ENCODE results near the gene IGF1R.

The IGF1R gene

GRCh38 chr15:98671060-98672008 is 23.0 kb downstream of the IGF1R start:
- H3K9me3 ChIP-seq (ENCODE audit: control insufficient read depth, low read length) = no peaks in the 10 kb centered on the region
- no peaks in the 10 kb centered on the region for H3K36me3 ChIP-seq (ENCODE audit: control insufficient read depth, insufficient read depth, low read length)
- H3K27ac ChIP-seq (ENCODE audit: insufficient read depth, low read length, poor library complexity, severe bottlenecking) = no peak overlapping the region
- H3K27me3 ChIP-seq (replicated peaks; ENCODE audit: control insufficient read depth, insufficient read depth, low read length, poor library complexity, severe bottlenecking) = no peaks in the 10 kb centered on the region
- no peak for DNase-seq
- no peak overlapping the region for H3K4me3 ChIP-seq (ENCODE audit: insufficient read depth, low read depth, low read length, poor library complexity, severe bottlenecking)
- H3K4me1 ChIP-seq (ENCODE audit: control insufficient read depth, insufficient read depth, low read length, poor library complexity, severe bottlenecking) = no peaks in the 10 kb centered on the region

- H3K36me3 ChIP-seq (ENCODE audit: control insufficient read depth, insufficient read depth, low read length) = no peaks in the 10 kb centered on the region
- DNase-seq = no peak
- no peaks in the 10 kb centered on the region for H3K4me1 ChIP-seq (ENCODE audit: control insufficient read depth, insufficient read depth, low read length, poor library complexity, severe bottlenecking)
- H3K9me3 ChIP-seq (ENCODE audit: control insufficient read depth, low read length) = no peaks in the 10 kb centered on the region
- H3K4me3 ChIP-seq (ENCODE audit: insufficient read depth, low read depth, low read length, poor library complexity, severe bottlenecking) = no peak overlapping the region
- H3K27me3 ChIP-seq (replicated peaks; ENCODE audit: control insufficient read depth, insufficient read depth, low read length, poor library complexity, severe bottlenecking) = no peaks in the 10 kb centered on the region
- no peak overlapping the region for H3K27ac ChIP-seq (ENCODE audit: insufficient read depth, low read length, poor library complexity, severe bottlenecking)
Observed at GRCh38 chr15:98673133-98673532, 24.8 kb downstream of the IGF1R start.

- H3K27ac ChIP-seq (ENCODE audit: insufficient read depth, low read length, poor library complexity, severe bottlenecking) = no peak overlapping the region
- DNase-seq = no peak
- no peaks in the 10 kb centered on the region for H3K9me3 ChIP-seq (ENCODE audit: control insufficient read depth, low read length)
- no peaks in the 10 kb centered on the region for H3K36me3 ChIP-seq (ENCODE audit: control insufficient read depth, insufficient read depth, low read length)
- no peak overlapping the region for H3K4me3 ChIP-seq (ENCODE audit: insufficient read depth, low read depth, low read length, poor library complexity, severe bottlenecking)
- no peaks in the 10 kb centered on the region for H3K27me3 ChIP-seq (replicated peaks; ENCODE audit: control insufficient read depth, insufficient read depth, low read length, poor library complexity, severe bottlenecking)
- no peaks in the 10 kb centered on the region for H3K4me1 ChIP-seq (ENCODE audit: control insufficient read depth, insufficient read depth, low read length, poor library complexity, severe bottlenecking)
Observed at GRCh38 chr15:98674336-98674735, 26.0 kb downstream of the IGF1R start.

- no peak for DNase-seq
- no peaks in the 10 kb centered on the region for H3K36me3 ChIP-seq (ENCODE audit: control insufficient read depth, insufficient read depth, low read length)
- no peaks in the 10 kb centered on the region for H3K9me3 ChIP-seq (ENCODE audit: control insufficient read depth, low read length)
Observed at GRCh38 chr15:98676586-98677270, 28.4 kb downstream of the IGF1R start.

GRCh38 chr15:98677345-98678059 is 29.2 kb downstream of the IGF1R start:
- no peaks in the 10 kb centered on the region for H3K4me1 ChIP-seq (ENCODE audit: control insufficient read depth, insufficient read depth, low read length, poor library complexity, severe bottlenecking)
- no peaks in the 10 kb centered on the region for H3K9me3 ChIP-seq (ENCODE audit: control insufficient read depth, low read length)
- no peaks in the 10 kb centered on the region for H3K36me3 ChIP-seq (ENCODE audit: control insufficient read depth, insufficient read depth, low read length)
- no peak for DNase-seq
- H3K27me3 ChIP-seq (replicated peaks; ENCODE audit: control insufficient read depth, insufficient read depth, low read length, poor library complexity, severe bottlenecking) = no peaks in the 10 kb centered on the region
- H3K4me3 ChIP-seq (ENCODE audit: insufficient read depth, low read depth, low read length, poor library complexity, severe bottlenecking) = no peak overlapping the region
- no peak overlapping the region for H3K27ac ChIP-seq (ENCODE audit: insufficient read depth, low read length, poor library complexity, severe bottlenecking)

More at GRCh38 chr15:98676586-98677270, 28.4 kb downstream of the IGF1R start:
- no peak overlapping the region for H3K4me3 ChIP-seq (ENCODE audit: insufficient read depth, low read depth, low read length, poor library complexity, severe bottlenecking)
- no peaks in the 10 kb centered on the region for H3K4me1 ChIP-seq (ENCODE audit: control insufficient read depth, insufficient read depth, low read length, poor library complexity, severe bottlenecking)
- no peak overlapping the region for H3K27ac ChIP-seq (ENCODE audit: insufficient read depth, low read length, poor library complexity, severe bottlenecking)
- H3K27me3 ChIP-seq (replicated peaks; ENCODE audit: control insufficient read depth, insufficient read depth, low read length, poor library complexity, severe bottlenecking) = no peaks in the 10 kb centered on the region

- no peaks in the 10 kb centered on the region for H3K27me3 ChIP-seq (replicated peaks; ENCODE audit: control insufficient read depth, insufficient read depth, low read length, poor library complexity, severe bottlenecking)
- DNase-seq = no peak
- no peak overlapping the region for H3K27ac ChIP-seq (ENCODE audit: insufficient read depth, low read length, poor library complexity, severe bottlenecking)
- no peaks in the 10 kb centered on the region for H3K4me1 ChIP-seq (ENCODE audit: control insufficient read depth, insufficient read depth, low read length, poor library complexity, severe bottlenecking)
- H3K4me3 ChIP-seq (ENCODE audit: insufficient read depth, low read depth, low read length, poor library complexity, severe bottlenecking) = no peak overlapping the region
- no peaks in the 10 kb centered on the region for H3K9me3 ChIP-seq (ENCODE audit: control insufficient read depth, low read length)
- no peaks in the 10 kb centered on the region for H3K36me3 ChIP-seq (ENCODE audit: control insufficient read depth, insufficient read depth, low read length)
Observed at GRCh38 chr15:98678484-98678883, 30.1 kb downstream of the IGF1R start.

- no peak overlapping the region for H3K4me3 ChIP-seq (ENCODE audit: insufficient read depth, low read depth, low read length, poor library complexity, severe bottlenecking)
- no peaks in the 10 kb centered on the region for H3K4me1 ChIP-seq (ENCODE audit: control insufficient read depth, insufficient read depth, low read length, poor library complexity, severe bottlenecking)
- no peaks in the 10 kb centered on the region for H3K27me3 ChIP-seq (replicated peaks; ENCODE audit: control insufficient read depth, insufficient read depth, low read length, poor library complexity, severe bottlenecking)
- no peaks in the 10 kb centered on the region for H3K36me3 ChIP-seq (ENCODE audit: control insufficient read depth, insufficient read depth, low read length)
- H3K9me3 ChIP-seq (ENCODE audit: control insufficient read depth, low read length) = no peaks in the 10 kb centered on the region
- H3K27ac ChIP-seq (ENCODE audit: insufficient read depth, low read length, poor library complexity, severe bottlenecking) = no peak overlapping the region
- DNase-seq = no peak
Observed at GRCh38 chr15:98681061-98681460, 32.7 kb downstream of the IGF1R start.

- peaks cover 4% of the 10 kb centered on the region for H3K4me1 ChIP-seq (ENCODE audit: control insufficient read depth, insufficient read depth, low read length, poor library complexity, severe bottlenecking)
- no peak overlapping the region for H3K4me3 ChIP-seq (ENCODE audit: insufficient read depth, low read depth, low read length, poor library complexity, severe bottlenecking)
- H3K9me3 ChIP-seq (ENCODE audit: control insufficient read depth, low read length) = no peaks in the 10 kb centered on the region
- no peak overlapping the region for H3K27ac ChIP-seq (ENCODE audit: insufficient read depth, low read length, poor library complexity, severe bottlenecking)
- H3K36me3 ChIP-seq (ENCODE audit: control insufficient read depth, insufficient read depth, low read length) = no peaks in the 10 kb centered on the region
- DNase-seq = no peak
- no peaks in the 10 kb centered on the region for H3K27me3 ChIP-seq (replicated peaks; ENCODE audit: control insufficient read depth, insufficient read depth, low read length, poor library complexity, severe bottlenecking)
Observed at GRCh38 chr15:98682992-98683701, 34.8 kb downstream of the IGF1R start.

GRCh38 chr15:98683831-98684230 is 35.5 kb downstream of the IGF1R start:
- no peak overlapping the region for H3K27ac ChIP-seq (ENCODE audit: insufficient read depth, low read length, poor library complexity, severe bottlenecking)
- H3K4me1 ChIP-seq (ENCODE audit: control insufficient read depth, insufficient read depth, low read length, poor library complexity, severe bottlenecking) = peaks cover 5% of the 10 kb centered on the region
- no peaks in the 10 kb centered on the region for H3K36me3 ChIP-seq (ENCODE audit: control insufficient read depth, insufficient read depth, low read length)
- DNase-seq = no peak
- no peak overlapping the region for H3K4me3 ChIP-seq (ENCODE audit: insufficient read depth, low read depth, low read length, poor library complexity, severe bottlenecking)
- H3K27me3 ChIP-seq (replicated peaks; ENCODE audit: control insufficient read depth, insufficient read depth, low read length, poor library complexity, severe bottlenecking) = no peaks in the 10 kb centered on the region
- no peaks in the 10 kb centered on the region for H3K9me3 ChIP-seq (ENCODE audit: control insufficient read depth, low read length)

Measured in effector memory CD4-positive, alpha-beta T cell (primary cell).